ENCODE results near the gene PHYHIPL. TPM values are rescaled to one million over a fixed set of nuclear protein-coding genes. Genes with fewer than 3 reads are reported as not detected.
"Not testable (repeated sequence)": the region's sequence is repeated elsewhere in the genome, so short reads cannot be mapped to it uniquely, and the experiment has no call there.

Gene PHYHIPL
- total and polyA plus RNA-seq, 2 donors (not counting 3 experiments of a cell fraction or from before 2014, with no cell fraction given): not detected

DNA sequence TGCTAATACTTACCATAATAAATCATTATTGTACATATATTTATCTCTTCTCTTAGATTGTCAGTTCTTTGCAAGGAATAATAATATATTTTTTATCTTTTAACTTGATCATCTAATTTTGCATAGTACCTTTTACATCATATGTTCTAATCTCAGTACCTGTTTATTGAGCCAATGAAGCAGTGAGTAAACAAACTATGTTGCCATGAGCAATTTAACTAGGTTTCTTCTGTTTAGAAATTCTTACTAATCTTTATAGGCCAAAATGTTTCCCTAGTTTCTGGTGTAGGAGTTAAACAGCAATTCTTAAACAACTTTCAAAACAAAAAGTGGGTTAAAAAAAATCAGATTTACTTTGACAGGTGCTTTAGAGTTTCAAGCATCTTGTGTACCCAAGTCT lies 61.3 kb downstream of the PHYHIPL start:
- DNase-seq (ENCODE audit: low read depth, low spot score) (no peak), FAIRE-seq (no peak)
- Histone ChIP-seq H3K4me1 (ENCODE audit: control insufficient read depth, extremely low read depth, insufficient read depth, low read length) (no peaks in the 10 kb centered on the region), H3K9me3 (replicated peaks; ENCODE audit: control insufficient read depth, insufficient read depth, low read length) (no peaks in the 10 kb centered on the region), H3K27ac (ENCODE audit: insufficient read depth, low read depth, low read length) (no peak overlapping the region), H2AFZ (ENCODE audit: low read depth, low read length) (no peak overlapping the region), H4K20me1 (replicated peaks; ENCODE audit: control insufficient read depth, extremely low read depth, insufficient read depth, low read length) (no peaks in the 10 kb centered on the region), H3K4me3 (replicated peaks in 1 of 3; ENCODE audit: insufficient read depth in 1 of 3, low read depth in 1 of 3, low read length in 3 of 3) (no peak overlapping the region), H3K79me2 (ENCODE audit: control insufficient read depth, insufficient read depth, low read length) (no peaks in the 10 kb centered on the region), H3K27me3 (ENCODE audit: control insufficient read depth in 2 of 2, insufficient read depth in 2 of 2, low read length in 2 of 2) (no peaks in the 10 kb centered on the region), H3K4me2 (ENCODE audit: insufficient read depth, low read length) (no peak overlapping the region), H3K9ac (replicated peaks; ENCODE audit: extremely low read depth, insufficient read depth, low read length) (no peak overlapping the region), H3K9me1 (replicated peaks; ENCODE audit: control insufficient read depth, extremely low read depth, insufficient read depth, low read length) (no peaks in the 10 kb centered on the region), H3K36me3 (ENCODE audit: control insufficient read depth in 2 of 2, extremely low read depth in 1 of 2, insufficient read depth in 2 of 2, low read length in 2 of 2) (no peaks in the 10 kb centered on the region)
- ChIA-PET CTCF (no interaction called here), POLR2A (no interaction called here)
- no TSS peak for BruUV-seq (replicated peaks)
- TF ChIP-seq MYC (IDR thresholded peaks at IDR 0.05; ENCODE audit: low read depth, low read length) (no peak), EZH2 (IDR thresholded peaks at IDR 0.05; ENCODE audit: borderline replicate concordance, low read depth, low read length, severe bottlenecking) (no peak), POLR2AphosphoS5 (IDR thresholded peaks at IDR 0.05; ENCODE audit: insufficient read depth, low read depth, low read length) (no peak), JUN (IDR thresholded peaks at IDR 0.05; ENCODE audit: borderline replicate concordance, insufficient read depth, insufficient read length, low read depth) (no peak)
- intact Hi-C loops (cut with micrococcal nuclease): no loop called here
- dilution Hi-C loops (cut with MboI; ENCODE audit: extremely low pct_ligation_motif_present, low sequenced_read_pairs): no loop called here

- CTCF ChIA-PET; dilution Hi-C loops (cut with MboI; ENCODE audit: extremely low pct_ligation_motif_present, low sequenced_read_pairs): not testable (repeated sequence)
Observed at GRCh38 chr10:59239108-59239507, 62.7 kb downstream of the PHYHIPL start.

More at GRCh38 chr10:59239108-59239507, 62.7 kb downstream of the PHYHIPL start:
- H3K4me2 ChIP-seq (ENCODE audit: insufficient read depth, low read length); intact Hi-C loops (cut with micrococcal nuclease); H3K27ac ChIP-seq (ENCODE audit: insufficient read depth, low read depth, low read length); H3K27me3 ChIP-seq (ENCODE audit: control insufficient read depth in 2 of 2, insufficient read depth in 2 of 2, low read length in 2 of 2); H3K36me3 ChIP-seq (ENCODE audit: control insufficient read depth in 2 of 2, extremely low read depth in 1 of 2, insufficient read depth in 2 of 2, low read length in 2 of 2); H3K9me1 ChIP-seq (replicated peaks; ENCODE audit: control insufficient read depth, extremely low read depth, insufficient read depth, low read length); BruUV-seq (replicated peaks); H3K4me3 ChIP-seq (replicated peaks in 1 of 3; ENCODE audit: insufficient read depth in 1 of 3, low read depth in 1 of 3, low read length in 3 of 3); FAIRE-seq; H4K20me1 ChIP-seq (replicated peaks; ENCODE audit: control insufficient read depth, extremely low read depth, insufficient read depth, low read length); H3K4me1 ChIP-seq (ENCODE audit: control insufficient read depth, extremely low read depth, insufficient read depth, low read length); H3K9ac ChIP-seq (replicated peaks; ENCODE audit: extremely low read depth, insufficient read depth, low read length); POLR2A ChIA-PET; H3K9me3 ChIP-seq (replicated peaks; ENCODE audit: control insufficient read depth, insufficient read depth, low read length); H2AFZ ChIP-seq (ENCODE audit: low read depth, low read length); H3K79me2 ChIP-seq (ENCODE audit: control insufficient read depth, insufficient read depth, low read length); DNase-seq (ENCODE audit: low read depth, low spot score): not testable (repeated sequence)

Data from endothelial cell of umbilical vein (primary cell).